HG03439 (cell line): ENCODE measurements around the gene ENO2.

Experiments used
- ATAC-seq: cut with Tn5 transposase; IDR thresholded peaks from one replicate; pipeline ENCODE4 v1.9.1; 2021; ENCODE audit warnings: mild to moderate bottlenecking, moderate library complexity; ENCODE audit not compliant: unreplicated experiment

Gene ENO2

GRCh38 chr12:6959058-6959804 lies 44.9 kb downstream of the ENO2 start:
- ATAC-seq = peak; percentile 39

GRCh38 chr12:6959805-6960592 lies 45.6 kb downstream of the ENO2 start:
- ATAC-seq = no peak

GRCh38 chr12:6960593-6961277 lies 46.4 kb downstream of the ENO2 start:
- ATAC-seq = no peak

- ATAC-seq = no peak
Measured at GRCh38 chr12:6961278-6961694, 46.9 kb downstream of the ENO2 start.

- no peak for ATAC-seq
Measured at GRCh38 chr12:6961695-6962284, 47.4 kb downstream of the ENO2 start.

GRCh38 chr12:6962285-6963015 lies 48.1 kb downstream of the ENO2 start:
- no peak for ATAC-seq

GRCh38 chr12:6963016-6963731 lies 48.8 kb downstream of the ENO2 start:
- no peak for ATAC-seq

- no peak for ATAC-seq
Measured at GRCh38 chr12:6963791-6964413, 49.5 kb downstream of the ENO2 start.

- ATAC-seq = no peak
Measured at GRCh38 chr12:6964605-6965025, 50.2 kb downstream of the ENO2 start.

- no peak for ATAC-seq
Measured at GRCh38 chr12:6965026-6965661, 50.8 kb downstream of the ENO2 start.

- ATAC-seq = no peak
Measured at GRCh38 chr12:6965714-6966113, 51.3 kb downstream of the ENO2 start.

- no peak for ATAC-seq
Measured at GRCh38 chr12:6966351-6966750, 52.0 kb downstream of the ENO2 start.

- ATAC-seq = no peak
Measured at GRCh38 chr12:6967651-6968100, 53.3 kb downstream of the ENO2 start.

GRCh38 chr12:6968426-6968825 lies 54.0 kb downstream of the ENO2 start:
- no peak for ATAC-seq

GRCh38 chr12:6970096-6970527 lies 55.7 kb downstream of the ENO2 start:
- ATAC-seq = peak; percentile 12
